ENCODE measurements around the gene FHOD3. TPM values are rescaled to one million over a fixed set of nuclear protein-coding genes. Genes with fewer than 3 reads are reported as not detected.

FHOD3 gene
- total and polyA plus RNA-seq, 2 experiments from 2014 or later, result 2.7 to 8.7 TPM

DNA sequence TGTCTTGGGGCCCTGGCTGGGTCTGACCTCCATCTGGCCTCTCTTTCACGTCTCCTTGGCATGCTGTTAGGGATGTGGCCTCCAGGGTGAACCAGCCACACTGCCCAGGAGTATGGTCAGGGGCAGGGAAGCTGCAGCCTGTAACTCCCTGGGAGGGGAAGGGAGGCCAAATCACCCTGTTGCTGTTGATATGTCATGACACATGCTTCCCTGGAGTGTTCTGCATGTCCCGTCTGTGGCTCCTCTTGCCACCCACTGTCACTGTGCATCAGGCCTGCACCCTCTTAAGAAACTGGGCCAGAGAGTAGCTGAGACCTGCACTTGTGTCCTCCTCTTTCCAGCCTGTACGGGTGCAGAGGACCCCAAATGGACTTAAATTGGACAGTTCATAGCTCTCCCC lies 221.3 kb downstream of the FHOD3 start:
- no peaks in the 10 kb centered on the region for H4K20me1 ChIP-seq (replicated peaks; ENCODE audit: insufficient read depth)
- no peak overlapping the region for H2AFZ ChIP-seq
- H3K79me2 ChIP-seq (replicated peaks; ENCODE audit: insufficient read depth), result no peaks in the 10 kb centered on the region
- Mint-ChIP-seq H3K36me3 (ENCODE audit: low read depth) (no peaks in the 10 kb centered on the region), H3K9me3 (no peaks in the 10 kb centered on the region), H3K27ac (no peak overlapping the region; the same call in 1 of the 2 replicates), H3K4me1 (peaks cover 28% of the 10 kb centered on the region), H3K27me3 (ENCODE audit: insufficient read depth, low read depth, poor library complexity) (peaks cover 2% of the 10 kb centered on the region), H3K4me3 (no peak overlapping the region)
- H3F3A ChIP-seq (replicated peaks; ENCODE audit: low read depth), result no peaks in the 10 kb centered on the region
- H3K27me3 ChIP-seq (ENCODE audit: insufficient read depth), result no peaks in the 10 kb centered on the region
- peaks cover 7% of the 10 kb centered on the region; the same call in 1 of the 2 replicates for H3K4me1 ChIP-seq (ENCODE audit: insufficient read depth)
- no peak overlapping the region for H3K4me2 ChIP-seq
- TF ChIP-seq, protein P1, sequence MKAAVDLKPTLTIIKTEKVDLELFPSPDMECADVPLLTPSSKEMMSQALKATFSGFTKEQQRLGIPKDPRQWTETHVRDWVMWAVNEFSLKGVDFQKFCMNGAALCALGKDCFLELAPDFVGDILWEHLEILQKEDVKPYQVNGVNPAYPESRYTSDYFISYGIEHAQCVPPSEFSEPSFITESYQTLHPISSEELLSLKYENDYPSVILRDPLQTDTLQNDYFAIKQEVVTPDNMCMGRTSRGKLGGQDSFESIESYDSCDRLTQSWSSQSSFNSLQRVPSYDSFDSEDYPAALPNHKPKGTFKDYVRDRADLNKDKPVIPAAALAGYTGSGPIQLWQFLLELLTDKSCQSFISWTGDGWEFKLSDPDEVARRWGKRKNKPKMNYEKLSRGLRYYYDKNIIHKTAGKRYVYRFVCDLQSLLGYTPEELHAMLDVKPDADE (IDR thresholded peaks at IDR 0.05), result no peak
- TF ChIP-seq, protein P2, sequence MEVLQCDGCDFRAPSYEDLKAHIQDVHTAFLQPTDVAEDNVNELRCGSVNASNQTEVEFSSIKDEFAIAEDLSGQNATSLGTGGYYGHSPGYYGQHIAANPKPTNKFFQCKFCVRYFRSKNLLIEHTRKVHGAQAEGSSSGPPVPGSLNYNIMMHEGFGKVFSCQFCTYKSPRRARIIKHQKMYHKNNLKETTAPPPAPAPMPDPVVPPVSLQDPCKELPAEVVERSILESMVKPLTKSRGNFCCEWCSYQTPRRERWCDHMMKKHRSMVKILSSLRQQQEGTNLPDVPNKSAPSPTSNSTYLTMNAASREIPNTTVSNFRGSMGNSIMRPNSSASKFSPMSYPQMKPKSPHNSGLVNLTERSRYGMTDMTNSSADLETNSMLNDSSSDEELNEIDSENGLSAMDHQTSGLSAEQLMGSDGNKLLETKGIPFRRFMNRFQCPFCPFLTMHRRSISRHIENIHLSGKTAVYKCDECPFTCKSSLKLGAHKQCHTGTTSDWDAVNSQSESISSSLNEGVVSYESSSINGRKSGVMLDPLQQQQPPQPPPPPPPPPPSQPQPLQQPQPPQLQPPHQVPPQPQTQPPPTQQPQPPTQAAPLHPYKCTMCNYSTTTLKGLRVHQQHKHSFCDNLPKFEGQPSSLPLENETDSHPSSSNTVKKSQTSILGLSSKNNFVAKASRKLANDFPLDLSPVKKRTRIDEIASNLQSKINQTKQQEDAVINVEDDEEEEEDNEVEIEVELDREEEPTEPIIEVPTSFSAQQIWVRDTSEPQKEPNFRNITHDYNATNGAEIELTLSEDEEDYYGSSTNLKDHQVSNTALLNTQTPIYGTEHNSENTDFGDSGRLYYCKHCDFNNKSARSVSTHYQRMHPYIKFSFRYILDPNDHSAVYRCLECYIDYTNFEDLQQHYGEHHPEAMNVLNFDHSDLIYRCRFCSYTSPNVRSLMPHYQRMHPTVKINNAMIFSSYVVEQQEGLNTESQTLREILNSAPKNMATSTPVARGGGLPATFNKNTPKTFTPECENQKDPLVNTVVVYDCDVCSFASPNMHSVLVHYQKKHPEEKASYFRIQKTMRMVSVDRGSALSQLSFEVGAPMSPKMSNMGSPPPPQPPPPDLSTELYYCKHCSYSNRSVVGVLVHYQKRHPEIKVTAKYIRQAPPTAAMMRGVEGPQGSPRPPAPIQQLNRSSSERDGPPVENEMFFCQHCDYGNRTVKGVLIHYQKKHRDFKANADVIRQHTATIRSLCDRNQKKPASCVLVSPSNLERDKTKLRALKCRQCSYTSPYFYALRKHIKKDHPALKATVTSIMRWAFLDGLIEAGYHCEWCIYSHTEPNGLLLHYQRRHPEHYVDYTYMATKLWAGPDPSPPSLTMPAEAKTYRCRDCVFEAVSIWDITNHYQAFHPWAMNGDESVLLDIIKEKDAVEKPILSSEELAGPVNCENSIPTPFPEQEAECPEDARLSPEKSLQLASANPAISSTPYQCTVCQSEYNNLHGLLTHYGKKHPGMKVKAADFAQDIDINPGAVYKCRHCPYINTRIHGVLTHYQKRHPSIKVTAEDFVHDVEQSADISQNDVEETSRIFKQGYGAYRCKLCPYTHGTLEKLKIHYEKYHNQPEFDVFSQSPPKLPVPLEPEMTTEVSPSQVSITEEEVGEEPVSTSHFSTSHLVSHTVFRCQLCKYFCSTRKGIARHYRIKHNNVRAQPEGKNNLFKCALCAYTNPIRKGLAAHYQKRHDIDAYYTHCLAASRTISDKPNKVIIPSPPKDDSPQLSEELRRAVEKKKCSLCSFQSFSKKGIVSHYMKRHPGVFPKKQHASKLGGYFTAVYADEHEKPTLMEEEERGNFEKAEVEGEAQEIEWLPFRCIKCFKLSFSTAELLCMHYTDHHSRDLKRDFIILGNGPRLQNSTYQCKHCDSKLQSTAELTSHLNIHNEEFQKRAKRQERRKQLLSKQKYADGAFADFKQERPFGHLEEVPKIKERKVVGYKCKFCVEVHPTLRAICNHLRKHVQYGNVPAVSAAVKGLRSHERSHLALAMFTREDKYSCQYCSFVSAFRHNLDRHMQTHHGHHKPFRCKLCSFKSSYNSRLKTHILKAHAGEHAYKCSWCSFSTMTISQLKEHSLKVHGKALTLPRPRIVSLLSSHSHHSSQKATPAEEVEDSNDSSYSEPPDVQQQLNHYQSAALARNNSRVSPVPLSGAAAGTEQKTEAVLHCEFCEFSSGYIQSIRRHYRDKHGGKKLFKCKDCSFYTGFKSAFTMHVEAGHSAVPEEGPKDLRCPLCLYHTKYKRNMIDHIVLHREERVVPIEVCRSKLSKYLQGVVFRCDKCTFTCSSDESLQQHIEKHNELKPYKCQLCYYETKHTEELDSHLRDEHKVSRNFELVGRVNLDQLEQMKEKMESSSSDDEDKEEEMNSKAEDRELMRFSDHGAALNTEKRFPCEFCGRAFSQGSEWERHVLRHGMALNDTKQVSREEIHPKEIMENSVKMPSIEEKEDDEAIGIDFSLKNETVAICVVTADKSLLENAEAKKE (CRISPR knock-in tag; IDR thresholded peaks at IDR 0.05), result no peak
- TF ChIP-seq EZH2phosphoT487 (IDR thresholded peaks at IDR 0.05; ENCODE audit: unreplicated experiment), result no peak
- TF ChIP-seq ZNF331 (CRISPR knock-in tag; IDR thresholded peaks at IDR 0.05; ENCODE audit: low read depth), result no peak
- no peak for TF ChIP-seq JUNB (IDR thresholded peaks at IDR 0.05; ENCODE audit: unreplicated experiment)
- no peak for TF ChIP-seq EZH2 (IDR thresholded peaks at IDR 0.05; ENCODE audit: low read depth, unreplicated experiment)
- no peak for TF ChIP-seq REST (IDR thresholded peaks at IDR 0.05; ENCODE audit: unreplicated experiment)
- TF ChIP-seq STAT1 (IDR thresholded peaks at IDR 0.05; ENCODE audit: unreplicated experiment), result no peak
- TF ChIP-seq ZNF114 (CRISPR knock-in tag; IDR thresholded peaks at IDR 0.05), result no peak
- no peak for TF ChIP-seq CTCF (conservative IDR thresholded peaks at IDR 0.05; ENCODE audit: low read depth in 2 of 2)
- TF ChIP-seq CREB1 (CRISPR knock-in tag; IDR thresholded peaks at IDR 0.05; ENCODE audit: low read depth), result no peak
- TF ChIP-seq POLR2AphosphoS5 (IDR thresholded peaks at IDR 0.05; ENCODE audit: low read depth), result no peak
- no peak for TF ChIP-seq NANOG (IDR thresholded peaks at IDR 0.05; ENCODE audit: borderline replicate concordance)
- DNase-seq (ENCODE audit: low spot score) (no peak), ATAC-seq (peak; percentile 27; the same call in 2 of the 3 replicates)
- no peak overlapping the region for H3K27ac ChIP-seq (ENCODE audit: low read depth)
- H3K4me3 ChIP-seq, result no peak overlapping the region
- no peaks in the 10 kb centered on the region for H3K36me3 ChIP-seq (ENCODE audit: insufficient read depth)
- H3K9me2 ChIP-seq (ENCODE audit: insufficient read depth), result peaks cover 13% of the 10 kb centered on the region
